ENCODE measurements around the gene CELF2. TPM values are rescaled to one million over a fixed set of nuclear protein-coding genes. Genes with fewer than 3 reads are reported as not detected.

The CELF2 gene
- total and polyA plus RNA-seq, 7 donors = 6.0 to 83.1 (median 48.9) TPM

GRCh38 chr10:11177926-11178471 lies 160.3 kb downstream of the CELF2 start:
- Histone ChIP-seq H3K4me1 (peaks cover 0 to 21% (median 16%) of the 10 kb centered on the region in 4 donors), H3K27ac (peak overlapping the region in 3 of 4 donors; percentile 18 to 59 (median 45)), H3K36me3 (peaks cover 0 to 27% (median 1%) of the 10 kb centered on the region in 4 donors), H3K4me3 (no peak overlapping the region), H3K9me3 (no peaks in the 10 kb centered on the region), H3K27me3 (no peaks in the 10 kb centered on the region)
- no peak for TF ChIP-seq POLR2A (IDR thresholded peaks at IDR 0.05)
- no peak for TF ChIP-seq CTCF (IDR thresholded peaks at IDR 0.05)
- no peak for TF ChIP-seq POLR2AphosphoS5 (IDR thresholded peaks at IDR 0.05)
- TF ChIP-seq EP300 (IDR thresholded peaks at IDR 0.05) = no peak
- 74 to 88% methylated on average over 18 of the region's 18 CpGs for whole genome bisulfite sequencing, 2 donors
- no peak for DNase-seq
- intact Hi-C loops (cut with DNase I) = no loop called here

GRCh38 chr10:11178606-11179515 lies 161.2 kb downstream of the CELF2 start:
- TF ChIP-seq POLR2AphosphoS5 (IDR thresholded peaks at IDR 0.05) (peak in 1 of 4 donors; percentile 5), EP300 (IDR thresholded peaks at IDR 0.05) (no peak), POLR2A (IDR thresholded peaks at IDR 0.05) (no peak)
- no peak for DNase-seq
- H3K27me3 ChIP-seq = no peaks in the 10 kb centered on the region
- peaks cover 0 to 21% (median 1%) of the 10 kb centered on the region in 4 donors for H3K36me3 ChIP-seq
- H3K4me3 ChIP-seq = no peak overlapping the region
- no peaks in the 10 kb centered on the region for H3K9me3 ChIP-seq
- 56 to 85% methylated on average over 17 of the region's 17 CpGs for WGBS, 2 donors
- peak overlapping the region in 2 of 4 donors; percentile 45 to 59 for H3K27ac ChIP-seq
- intact Hi-C loops (cut with DNase I) = no loop called here
- H3K4me1 ChIP-seq = peaks cover 0 to 21% (median 16%) of the 10 kb centered on the region in 4 donors

- 71 to 85% methylated on average over 6 of the region's 6 CpGs for WGBS, 2 donors
- H3K4me3 ChIP-seq = no peak overlapping the region
- peaks cover 0 to 21% (median 16%) of the 10 kb centered on the region in 4 donors for H3K4me1 ChIP-seq
- no peak for DNase-seq
- H3K9me3 ChIP-seq = no peaks in the 10 kb centered on the region
- peak overlapping the region in 1 of 4 donors; percentile 29 for H3K27ac ChIP-seq
- TF ChIP-seq EP300 (IDR thresholded peaks at IDR 0.05) = no peak
- no peak for TF ChIP-seq POLR2A (IDR thresholded peaks at IDR 0.05)
- TF ChIP-seq POLR2AphosphoS5 (IDR thresholded peaks at IDR 0.05) = no peak
- TF ChIP-seq CTCF (IDR thresholded peaks at IDR 0.05) = no peak
- no peaks in the 10 kb centered on the region for H3K27me3 ChIP-seq
- intact Hi-C loops (cut with DNase I) = no loop called here
- H3K36me3 ChIP-seq = peaks cover 0 to 15% (median 1%) of the 10 kb centered on the region in 4 donors
Measured at GRCh38 chr10:11179516-11180105, 161.9 kb downstream of the CELF2 start.

- H3K36me3 ChIP-seq = peaks cover 0 to 16% (median 1%) of the 10 kb centered on the region in 4 donors
- TF ChIP-seq POLR2AphosphoS5 (IDR thresholded peaks at IDR 0.05) (no peak), CTCF (IDR thresholded peaks at IDR 0.05) (no peak), EP300 (IDR thresholded peaks at IDR 0.05) (no peak), POLR2A (IDR thresholded peaks at IDR 0.05) (no peak)
- 52 to 82% methylated on average over 14 of the region's 14 CpGs for WGBS, 2 donors
- peaks cover 0 to 21% (median 16%) of the 10 kb centered on the region in 4 donors for H3K4me1 ChIP-seq
- DNase-seq = no peak
- no peaks in the 10 kb centered on the region for H3K9me3 ChIP-seq
- intact Hi-C loops (cut with DNase I) = no loop called here
- no peaks in the 10 kb centered on the region for H3K27me3 ChIP-seq
- no peak overlapping the region for H3K4me3 ChIP-seq
- peak overlapping the region in 1 of 4 donors; percentile 64 for H3K27ac ChIP-seq
Measured at GRCh38 chr10:11180228-11180627, 162.6 kb downstream of the CELF2 start.

GRCh38 chr10:11181978-11182377 lies 164.3 kb downstream of the CELF2 start:
- H3K36me3 ChIP-seq = peaks cover 0 to 15% (median 0%) of the 10 kb centered on the region in 4 donors
- H3K4me3 ChIP-seq = no peak overlapping the region
- H3K4me1 ChIP-seq = peaks cover 0 to 21% (median 16%) of the 10 kb centered on the region in 4 donors
- no peaks in the 10 kb centered on the region for H3K9me3 ChIP-seq
- H3K27ac ChIP-seq = peak overlapping the region; percentile 16 to 64 (median 54)
- no peaks in the 10 kb centered on the region for H3K27me3 ChIP-seq
- 66 to 87% methylated on average over 6 of the region's 6 CpGs for WGBS, 2 donors
- TF ChIP-seq POLR2AphosphoS5 (IDR thresholded peaks at IDR 0.05) = peak in 3 of 4 donors; percentile 29 to 57 (median 44)
- no peak for TF ChIP-seq EP300 (IDR thresholded peaks at IDR 0.05)
- TF ChIP-seq CTCF (IDR thresholded peaks at IDR 0.05) = no peak
- no peak for TF ChIP-seq POLR2A (IDR thresholded peaks at IDR 0.05)
- intact Hi-C loops (cut with DNase I) = no loop called here
- peak; percentile 87 for DNase-seq

Data from sigmoid colon (tissue), 7 donors.